GM12878 (cell line): ENCODE results near the gene PODXL2. TPM values are rescaled to one million over a fixed set of nuclear protein-coding genes. Genes with fewer than 3 reads are reported as not detected.

Source experiments
- ATAC-seq: fragments of 200-7000 bp; cut with Tn5 transposase; 3 replicates; pipeline ENCODE4 v1.9.1; 2020; ENCODE audit warnings: mild to moderate bottlenecking, moderate library complexity
- BruUV-seq: library from RNA; stranded (reverse); fragments of 400-500 nt; replicated peaks from 2 replicates; lab custom pipeline; 2021; lab: Mats Ljungman, UMichigan
- CTCF ChIA-PET: fragments of 300-600 bp; sonication (Branson Sonifier 250); formaldehyde crosslinking; extraction: SDS; loops from one replicate; lab custom pipeline; 2021; ENCODE audit warnings: inconsistent platforms; lab: Yijun Ruan, JAX
- POLR2A ChIA-PET: fragments of 350-600 bp; formaldehyde crosslinking; extraction: SDS; loops from one replicate; lab custom pipeline; 2021; ENCODE audit warnings: inconsistent platforms; lab: Charles Lee
- RAD21 ChIA-PET: fragments of 300-600 bp; sonication (Branson Sonifier 250); formaldehyde crosslinking; loops from one replicate; lab custom pipeline; 2023; ENCODE audit warnings: antibody characterized with exemption; ENCODE audit not compliant: unreplicated experiment; lab: Charles Lee
- SMC1A ChIA-PET: fragments of 300-600 bp; sonication (Branson Sonifier 250); formaldehyde crosslinking; loops from one replicate; lab custom pipeline; 2023; ENCODE audit not compliant: unreplicated experiment, uncharacterized antibody; lab: Charles Lee
- DNase-seq: peaks from one replicate; pipeline ENCODE4 v3.0.0-alpha.2; 2011; ENCODE audit warnings: low read depth, low spot score
- FAIRE-seq: peaks from 3 replicates; lab custom pipeline; 2011; peaks lifted over from hg19 to GRCh38; lab: Jason Lieb, UNC
- H2AFZ ChIP-seq: 2 replicates; pipeline ENCODE4 v1.6.0; 2011; ENCODE audit warnings: low read depth, low read length, control low read depth; ENCODE audit not compliant: control insufficient read depth
- H3K27ac ChIP-seq: 2 replicates; pipeline ENCODE4 v1.5.1; 2011; ENCODE audit warnings: control low read depth; ENCODE audit not compliant: control insufficient read depth, insufficient read depth
- H3K27me3 ChIP-seq, 2 experiments: replicated peaks in 1 of 2; 2 replicates each; pipeline versions ENCODE4 v1.6.0 to v1.6.1; 2011; ENCODE audit warnings: low read length in 1 of 2; ENCODE audit not compliant: control insufficient read depth in 2 of 2, insufficient read depth in 2 of 2
- H3K36me3 ChIP-seq, 2 experiments: 2 replicates each; pipeline ENCODE4 v1.5.1; 2011; ENCODE audit warnings: low read length in 1 of 2; ENCODE audit not compliant: control insufficient read depth in 2 of 2, insufficient read depth in 2 of 2
- H3K4me1 ChIP-seq: 2 replicates; pipeline ENCODE4 v1.6.1; 2011; ENCODE audit warnings: mild to moderate bottlenecking, low read length, moderate library complexity, mixed read lengths; ENCODE audit not compliant: control insufficient read depth, insufficient read depth
- H3K4me2 ChIP-seq: 2 replicates; pipeline ENCODE4 v1.6.0; 2011; ENCODE audit warnings: control low read depth; ENCODE audit not compliant: control insufficient read depth, insufficient read depth
- H3K4me3 ChIP-seq: fragments of 200-600 bp; sonication (generic); 2 replicates; pipeline ENCODE4 v1.5.1; 2016
- H3K79me2 ChIP-seq: 2 replicates; pipeline ENCODE4 v1.6.0; 2011; ENCODE audit warnings: low read length; ENCODE audit not compliant: control insufficient read depth, insufficient read depth
- H3K9ac ChIP-seq: 2 replicates; pipeline ENCODE4 v1.8.0; 2011; ENCODE audit warnings: low read length, control low read depth, mixed read lengths; ENCODE audit not compliant: control insufficient read depth, insufficient read depth
- H3K9me3 ChIP-seq: replicated peaks from 3 replicates; pipeline ENCODE4 v1.5.1; 2011; ENCODE audit warnings: mild to moderate bottlenecking, low read length; ENCODE audit not compliant: control insufficient read depth, insufficient read depth
- H4K20me1 ChIP-seq: 2 replicates; pipeline ENCODE4 v1.6.0; 2011; ENCODE audit not compliant: control insufficient read depth, insufficient read depth
- FOS ChIP-seq: IDR thresholded peaks from 3 replicates; pipeline ENCODE4 v1.6.1; 2011; ENCODE audit warnings: borderline replicate concordance; ENCODE audit not compliant: insufficient read length; ENCODE audit errors: extremely low read depth
- MEF2A ChIP-seq: IDR thresholded peaks from 2 replicates; pipeline ENCODE4 v1.6.1; 2011; ENCODE audit warnings: low read depth, mild to moderate bottlenecking, low read length, moderate library complexity; ENCODE audit not compliant: insufficient read depth
- RCOR1 ChIP-seq: conservative IDR thresholded peaks from 2 replicates; pipeline ENCODE4 v1.6.1; 2012; ENCODE audit warnings: low read depth, low read length, improper control_type of control experiment
- STAT3 ChIP-seq: IDR thresholded peaks from 2 replicates; pipeline ENCODE4 v1.6.1; 2011; ENCODE audit warnings: low read depth, low read length, improper control_type of control experiment
- ZBTB40 ChIP-seq: fragments of 450-650 bp; IDR thresholded peaks from 2 replicates; pipeline ENCODE4 v1.6.1; 2016; ENCODE audit warnings: mild to moderate bottlenecking, moderate library complexity, borderline replicate concordance
- WGBS: methylation state at CpG from one replicate; pipeline ENCODE4 v1.1.6; 2016; ENCODE audit warnings: low lambda C conversion rate; ENCODE audit not compliant: insufficient replicate concordance, insufficient coverage; ENCODE audit errors: missing lambda C conversion rate; 5-methylcytosine and 5-hydroxymethylcytosine counted together
- in situ Hi-C: fragments of 300-500 bp; cut with MboI; formaldehyde crosslinking; loops from 9 replicates; pipeline ENCODE4 v1.14.3; 2018; ENCODE audit warnings: mixed read lengths
- intact Hi-C: fragments of 100-400 bp; cut with micrococcal nuclease; formaldehyde crosslinking; loops from one replicate; pipeline ENCODE4 v1.14.2; 2022; ENCODE audit not compliant: unreplicated experiment
- polyA plus RNA-seq, 11 experiments: library from polyadenylated mRNA; depleted of rRNA in 4 of 11; unstranded in 6 of 11; stranded (reverse) in 5 of 11; fragments of >200 nt; fragmentation: Nextera tagmentation in 4 of 11; fragmentation: Illumina TruSeq in 1 of 11; extraction: Ambion mirVana in 4 of 11; extraction: Trizol in 1 of 11; gene quantifications; 1 replicate in 1 of 11; 2 replicates in 10 of 11; pipeline versions ENCODE4 v1.2.1 to v1.2.3, GENCODE V29; 2011 to 2016; ENCODE audit warnings: inconsistent platforms in 2 of 11, missing spikeins in 2 of 11, low read depth in 1 of 11
- total RNA-seq, 4 experiments: library from RNA; depleted of rRNA in 3 of 4; stranded (reverse); fragments of >200 nt in 3 of 4; fragmentation: Illumina TruSeq in 1 of 4; extraction: Trizol in 1 of 4; gene quantifications; 2 replicates each; pipeline versions ENCODE4 v1.2.1 to v1.2.3, GENCODE V29; 2013 to 2021

Gene PODXL2
- total and polyA plus RNA-seq, 10 of the 15 experiments (the other 5 are each of a cell fraction or from before 2014, with no cell fraction given): 0.03 to 24.4 (median 13.6) TPM; not detected in 2

GRCh38 chr3:127634653-127635052 is 5.7 kb downstream of the PODXL2 start:
- Histone ChIP-seq H3K36me3 (no peaks in the 10 kb centered on the region), H3K9me3 (no peaks in the 10 kb centered on the region), H3K4me3 (no peak overlapping the region), H3K9ac (no peak overlapping the region), H3K27me3 (peaks cover 5 to 9% of the 10 kb centered on the region in 2 experiments; a peak in 3 of 4 replicates), H3K79me2 (no peaks in the 10 kb centered on the region), H2AFZ (no peak overlapping the region), H3K27ac (no peak overlapping the region), H3K4me2 (no peak overlapping the region), H3K4me1 (peaks cover 5% of the 10 kb centered on the region), H4K20me1 (no peaks in the 10 kb centered on the region; the same call in 1 of the 2 replicates)
- in situ Hi-C loops: no loop called here
- ATAC-seq (no peak), FAIRE-seq (no peak), DNase-seq (no peak)
- intact Hi-C loops: no loop called here
- WGBS: 70% methylated on average over 12 of the region's 12 CpGs
- TF ChIP-seq STAT3: no peak
- TF ChIP-seq RCOR1: no peak
- no peak for TF ChIP-seq FOS
- no peak for TF ChIP-seq MEF2A
- TF ChIP-seq ZBTB40: no peak
- ChIA-PET RAD21 (no interaction called here), POLR2A (no interaction called here), SMC1A (interaction anchor here (0.7 kb wide), 1 partner anchor 197 kb away, joined by 3 read pairs; no protein-coding TSS in a partner anchor), CTCF (interaction anchor here (0.6 to 1.2 kb wide), 3 partner anchors 10 to 60 kb away, joined by 3 to 4 read pairs (median 4); no protein-coding TSS in a partner anchor)
- no TSS peak for BruUV-seq
